Left ventricle myocardium inferior (tissue), 1 donor: Measurements from ENCODE around the gene CACNB4. TPM values are rescaled to one million over a fixed set of nuclear protein-coding genes. Genes with fewer than 3 reads are reported as not detected.
"Not testable (repeated sequence)": the region's sequence is repeated elsewhere in the genome, so short reads cannot be mapped to it uniquely, and the experiment has no call there.

Experiments
- DNase-seq: peaks from one replicate; pipeline ENCODE4 v3.0.0-alpha.2; 2020
- H3K27ac ChIP-seq: fragments of 200-600 bp; replicated peaks from 2 replicates; pipeline ENCODE4 v1.8.0; 2021
- H3K27me3 ChIP-seq: fragments of 200-600 bp; 2 replicates; pipeline ENCODE4 v1.8.0; 2021; ENCODE audit warnings: low read depth
- H3K36me3 ChIP-seq: fragments of 200-600 bp; 2 replicates; pipeline ENCODE4 v1.8.0; 2021
- H3K4me1 ChIP-seq: fragments of 200-600 bp; 2 replicates; pipeline ENCODE4 v1.8.0; 2021
- H3K4me3 ChIP-seq: fragments of 200-600 bp; 2 replicates; pipeline ENCODE4 v1.8.0; 2021; ENCODE audit warnings: mild to moderate bottlenecking, moderate library complexity
- H3K9me3 ChIP-seq: fragments of 200-600 bp; replicated peaks from 2 replicates; pipeline ENCODE4 v1.8.0; 2021
- intact Hi-C: fragments of 100-400 bp; cut with micrococcal nuclease; formaldehyde crosslinking; loops from one replicate; pipeline ENCODE4 v1.11.0; 2022
- total RNA-seq: library from RNA; stranded (reverse); fragmentation: NEBNext Ultra II Directional; extraction: Animal tissue kit (Norgen Biotek cat#: 25700); gene quantifications from one replicate; pipeline ENCODE4 v1.2.1, GENCODE V29; 2021
- TF ChIP-seq, protein P1 (sequence below): fragments of 200-600 bp; IDR thresholded peaks from 2 replicates; pipeline ENCODE4 v1.8.0; 2021; ENCODE audit warnings: antibody characterized with exemption, mild to moderate bottlenecking, borderline replicate concordance
- donor health status: DM: no; HTN: yes; CAD: no; lungs with severe emphysema.

Gene CACNB4
- total RNA-seq, 1 donor from 2014 or later: 0.25 TPM

DNA sequence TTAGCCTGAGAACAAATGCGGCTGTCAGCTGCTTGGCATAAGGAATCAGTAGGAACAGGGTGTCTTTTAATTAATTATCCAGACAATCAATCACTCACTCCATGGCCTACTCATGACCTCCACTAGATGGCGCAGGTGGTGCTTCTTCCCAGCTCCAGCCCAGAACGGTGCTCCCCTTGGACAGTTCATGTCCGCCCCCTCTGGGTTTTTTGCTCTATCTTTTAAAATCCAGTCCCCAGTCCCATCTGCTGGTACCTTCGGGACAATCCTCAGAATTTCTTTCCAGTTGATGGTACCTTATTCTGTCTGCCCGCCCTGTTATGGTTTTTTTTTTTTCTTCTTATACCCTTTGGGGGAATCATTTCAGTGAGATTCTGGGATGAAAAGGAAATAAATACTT is 99.8 kb downstream of the CACNB4 start:
- intact Hi-C loops: no loop called here
- no peaks in the 10 kb centered on the region for H3K27me3 ChIP-seq
- no peaks in the 10 kb centered on the region for H3K9me3 ChIP-seq
- H3K4me1 ChIP-seq: no peaks in the 10 kb centered on the region
- H3K4me3 ChIP-seq: no peak overlapping the region
- no peaks in the 10 kb centered on the region for H3K36me3 ChIP-seq
- DNase-seq: peak; percentile 28
- TF ChIP-seq, protein P1, sequence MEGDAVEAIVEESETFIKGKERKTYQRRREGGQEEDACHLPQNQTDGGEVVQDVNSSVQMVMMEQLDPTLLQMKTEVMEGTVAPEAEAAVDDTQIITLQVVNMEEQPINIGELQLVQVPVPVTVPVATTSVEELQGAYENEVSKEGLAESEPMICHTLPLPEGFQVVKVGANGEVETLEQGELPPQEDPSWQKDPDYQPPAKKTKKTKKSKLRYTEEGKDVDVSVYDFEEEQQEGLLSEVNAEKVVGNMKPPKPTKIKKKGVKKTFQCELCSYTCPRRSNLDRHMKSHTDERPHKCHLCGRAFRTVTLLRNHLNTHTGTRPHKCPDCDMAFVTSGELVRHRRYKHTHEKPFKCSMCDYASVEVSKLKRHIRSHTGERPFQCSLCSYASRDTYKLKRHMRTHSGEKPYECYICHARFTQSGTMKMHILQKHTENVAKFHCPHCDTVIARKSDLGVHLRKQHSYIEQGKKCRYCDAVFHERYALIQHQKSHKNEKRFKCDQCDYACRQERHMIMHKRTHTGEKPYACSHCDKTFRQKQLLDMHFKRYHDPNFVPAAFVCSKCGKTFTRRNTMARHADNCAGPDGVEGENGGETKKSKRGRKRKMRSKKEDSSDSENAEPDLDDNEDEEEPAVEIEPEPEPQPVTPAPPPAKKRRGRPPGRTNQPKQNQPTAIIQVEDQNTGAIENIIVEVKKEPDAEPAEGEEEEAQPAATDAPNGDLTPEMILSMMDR: peak; percentile 83
- H3K27ac ChIP-seq: no peak overlapping the region

- H3K27me3 ChIP-seq: no peaks in the 10 kb centered on the region
- TF ChIP-seq, protein P1: no peak
- no peaks in the 10 kb centered on the region for H3K9me3 ChIP-seq
- H3K36me3 ChIP-seq: no peaks in the 10 kb centered on the region
- H3K4me3 ChIP-seq: no peak overlapping the region
- intact Hi-C loops: no loop called here
- H3K27ac ChIP-seq: no peak overlapping the region
- DNase-seq: no peak
- H3K4me1 ChIP-seq: no peaks in the 10 kb centered on the region
These were observed 102.4 kb downstream of the CACNB4 start for GRCh38 chr2:151996243-151997003.

DNA sequence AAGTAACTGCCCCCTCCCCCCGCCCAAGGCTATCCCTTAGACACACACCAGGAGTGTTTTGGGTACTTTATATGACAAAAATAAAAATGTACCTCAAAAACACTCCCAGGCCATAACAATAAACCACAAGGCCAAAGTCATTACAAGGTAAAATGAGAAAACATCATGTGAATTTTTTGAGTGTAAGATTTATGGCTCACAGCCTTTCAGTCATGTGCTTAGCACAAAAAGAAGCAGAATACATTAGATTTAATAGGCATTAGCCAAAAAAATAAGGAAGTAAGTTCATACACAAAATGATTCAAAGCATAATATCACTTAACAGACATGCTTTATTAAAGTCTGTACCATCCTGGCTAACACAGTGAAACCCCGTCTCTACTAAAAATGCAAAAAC is 103.7 kb downstream of the CACNB4 start:
- TF ChIP-seq, protein P1: no peak
- H3K9me3 ChIP-seq: no peaks in the 10 kb centered on the region
- no peaks in the 10 kb centered on the region for H3K36me3 ChIP-seq
- intact Hi-C loops: no loop called here
- H3K27me3 ChIP-seq: no peaks in the 10 kb centered on the region
- no peak for DNase-seq
- H3K4me3 ChIP-seq: no peak overlapping the region
- H3K4me1 ChIP-seq: no peaks in the 10 kb centered on the region
- H3K27ac ChIP-seq: no peak overlapping the region

DNA sequence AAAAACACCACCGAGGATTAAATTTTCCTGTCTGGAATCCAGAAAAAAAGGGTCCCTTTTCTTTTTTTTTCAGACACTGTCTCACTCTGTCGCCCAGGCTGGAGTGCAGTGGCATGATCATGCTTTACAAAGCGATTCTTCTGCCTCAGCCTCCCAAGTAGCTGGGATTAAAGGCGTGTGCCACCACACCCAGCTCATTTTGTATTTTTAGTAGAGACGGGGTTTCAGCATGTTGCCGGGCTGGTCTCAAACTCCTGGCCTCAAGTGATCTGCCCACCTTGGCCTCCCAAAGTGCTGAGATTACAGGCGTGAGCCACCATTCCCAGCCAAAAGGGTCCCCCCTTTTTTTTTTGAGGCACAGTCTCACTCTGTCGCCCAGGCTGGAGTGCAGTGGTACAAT is 104.7 kb downstream of the CACNB4 start:
- intact Hi-C loops, H3K27ac ChIP-seq, H3K36me3 ChIP-seq, H3K27me3 ChIP-seq, H3K4me3 ChIP-seq, H3K9me3 ChIP-seq, DNase-seq, H3K4me1 ChIP-seq: not testable (repeated sequence)

- Histone ChIP-seq H3K4me1 (no peaks in the 10 kb centered on the region), H3K4me3 (no peak overlapping the region), H3K27ac (no peak overlapping the region), H3K36me3 (no peaks in the 10 kb centered on the region), H3K27me3 (no peaks in the 10 kb centered on the region), H3K9me3 (no peaks in the 10 kb centered on the region)
- intact Hi-C loops: no loop called here
- no peak for DNase-seq
- TF ChIP-seq, protein P1: no peak
These were observed 107.8 kb downstream of the CACNB4 start for GRCh38 chr2:151991010-151991409.

GRCh38 chr2:151989378-151989777 is 109.5 kb downstream of the CACNB4 start:
- Histone ChIP-seq H3K36me3 (no peaks in the 10 kb centered on the region), H3K27me3 (no peaks in the 10 kb centered on the region), H3K4me3 (no peak overlapping the region), H3K4me1 (no peaks in the 10 kb centered on the region), H3K9me3 (no peaks in the 10 kb centered on the region), H3K27ac (no peak overlapping the region)
- intact Hi-C loops: no loop called here
- TF ChIP-seq, protein P1: no peak
- DNase-seq: no peak
